Right lobe of liver (tissue), 6 donors: ENCODE results near the gene MTHFD1L. TPM values are rescaled to one million over a fixed set of nuclear protein-coding genes. Genes with fewer than 3 reads are reported as not detected.

Experiments
- ATAC-seq, 4 donors: fragments of 200-7000 bp; cut with Tn5 transposase; one replicate each; pipeline ENCODE4 v1.9.1; 2020; ENCODE audit warnings: mild to moderate bottlenecking in 4 of 4, moderate library complexity in 4 of 4
- DNase-seq, 3 donors: peaks; one replicate each; pipeline ENCODE4 v3.0.0-alpha.2; 2020
- H3K27ac ChIP-seq, 3 donors: fragments of 200-600 bp; one replicate each; pipeline ENCODE4 v1.8.0; 2022
- H3K27me3 ChIP-seq, 2 donors: fragments of 200-600 bp; one replicate each; pipeline ENCODE4 v1.8.0; 2022
- H3K36me3 ChIP-seq, 4 donors: fragments of 200-600 bp; sonication (generic) in 1 of 4; one replicate each; pipeline versions ENCODE4 v1.5.1 to v1.8.0; 2017 to 2022; ENCODE audit warnings: control low read depth in 1 of 4
- H3K4me1 ChIP-seq, 4 donors: fragments of 200-600 bp; sonication (generic) in 1 of 4; one replicate each; pipeline versions ENCODE4 v1.5.1 to v1.8.0; 2017 to 2022; ENCODE audit warnings: control low read depth in 1 of 4
- H3K4me3 ChIP-seq, 3 donors: fragments of 200-600 bp; one replicate each; pipeline ENCODE4 v1.8.0; 2022
- H3K9me3 ChIP-seq, 4 donors: fragments of 200-600 bp; sonication (generic) in 1 of 4; one replicate each; pipeline versions ENCODE4 v1.5.1 to v1.8.0; 2017 to 2022; ENCODE audit warnings: control low read depth in 1 of 4
- POLR2A ChIP-seq: fragments of 450-650 bp; IDR thresholded peaks from one replicate; pipeline ENCODE4 v1.6.1; 2017; ENCODE audit warnings: antibody characterized with exemption, mild to moderate bottlenecking
- WGBS: methylation state at CpG from one replicate; pipeline ENCODE4 v1.1.6; 2018; ENCODE audit warnings: low coverage, low lambda C conversion rate; ENCODE audit not compliant: insufficient coverage; ENCODE audit errors: missing lambda C conversion rate; 5-methylcytosine and 5-hydroxymethylcytosine counted together
- intact Hi-C, 2 donors: fragments of 100-400 bp; cut with DNase I; formaldehyde crosslinking; loops; one replicate each; pipeline versions ENCODE4 v1.11.2 to v1.14.1; 2022
- total RNA-seq, 6 experiments: library from RNA; depleted of rRNA in 2 of 6; stranded (reverse); fragments of >200 nt in 2 of 6; fragmentation: NEBNext Ultra II Directional in 3 of 6; extraction: Animal tissue kit (Norgen Biotek cat#: 25700) in 3 of 6; gene quantifications; one replicate each; pipeline versions ENCODE4 v1.1.0 to v1.2.4, GENCODE V29; 2016 to 2023
- TF ChIP-seq, protein P1 (sequence below), 4 donors: fragments of 200-600 bp in 3 of 4; fragments of 450-650 bp in 1 of 4; IDR thresholded peaks; one replicate each; pipeline versions ENCODE4 v1.5.1 to v1.8.0; 2016 to 2022; ENCODE audit warnings: antibody characterized with exemption in 4 of 4, mild to moderate bottlenecking in 2 of 4
- donor health status: DM: no; HTN: yes; CAD: no.
- donor health status: DM: no; HTN: no; CAD: no.
- donor health status: DM: no; HTN: no; CAD: no.
- donor health status: DM: no; HTN: yes; CAD: no.
- donor health status: DM: no; HTN: yes; CAD: no.

The MTHFD1L gene
- total RNA-seq, 6 experiments from 2014 or later, result 1.7 to 11.5 (median 4.9) TPM

DNA sequence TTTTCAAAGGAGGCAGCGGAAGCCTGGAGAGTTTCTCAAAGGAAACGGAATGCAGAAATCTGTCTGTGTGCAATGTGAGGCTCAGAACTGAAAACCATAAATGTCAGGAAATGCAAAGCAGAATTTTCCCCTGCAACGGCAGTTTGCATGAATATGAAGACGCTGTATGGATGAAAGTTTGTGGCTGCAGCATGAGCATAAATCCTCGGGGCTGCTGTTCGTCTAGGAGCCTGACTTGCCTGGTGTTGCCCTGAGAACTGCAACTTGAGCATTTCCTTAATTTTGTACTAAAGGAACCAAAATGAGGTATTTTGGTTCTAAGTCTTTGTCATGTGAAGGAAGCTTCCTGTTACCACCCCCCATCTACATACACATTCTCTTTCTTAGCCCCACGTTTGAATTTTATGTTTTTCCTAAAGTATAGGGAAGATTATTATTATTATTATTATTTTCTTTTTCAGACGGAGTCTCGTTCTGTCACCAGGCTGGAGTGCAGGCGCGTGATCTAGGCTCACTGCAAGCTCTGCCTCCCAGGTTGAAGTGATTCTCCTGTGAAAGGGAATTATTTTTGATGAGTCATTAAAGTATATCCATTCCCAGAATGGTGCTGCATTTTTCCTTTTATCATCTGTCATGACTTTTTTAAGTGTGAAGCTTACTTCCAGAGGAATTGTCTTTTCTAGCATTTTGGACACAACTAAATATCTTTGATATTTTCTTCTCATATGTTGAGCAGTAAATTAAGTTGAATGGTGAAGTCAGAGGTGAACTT lies 33.1 kb downstream of the MTHFD1L start:
- DNase-seq, result no peak
- H3K27ac ChIP-seq, result no peak overlapping the region
- ATAC-seq, result peak in 3 of 4 donors; percentile 8 to 55 (median 16)
- no peaks in the 10 kb centered on the region for H3K9me3 ChIP-seq
- 55% methylated on average over 9 of the region's 11 CpGs for WGBS
- H3K4me1 ChIP-seq, result no peaks in the 10 kb centered on the region
- intact Hi-C loops, result loop anchor here (10.0 kb wide), 2 partner anchors 116 to 436 kb away; no protein-coding TSS in a partner anchor
- no peak overlapping the region for H3K4me3 ChIP-seq
- TF ChIP-seq, protein P1, sequence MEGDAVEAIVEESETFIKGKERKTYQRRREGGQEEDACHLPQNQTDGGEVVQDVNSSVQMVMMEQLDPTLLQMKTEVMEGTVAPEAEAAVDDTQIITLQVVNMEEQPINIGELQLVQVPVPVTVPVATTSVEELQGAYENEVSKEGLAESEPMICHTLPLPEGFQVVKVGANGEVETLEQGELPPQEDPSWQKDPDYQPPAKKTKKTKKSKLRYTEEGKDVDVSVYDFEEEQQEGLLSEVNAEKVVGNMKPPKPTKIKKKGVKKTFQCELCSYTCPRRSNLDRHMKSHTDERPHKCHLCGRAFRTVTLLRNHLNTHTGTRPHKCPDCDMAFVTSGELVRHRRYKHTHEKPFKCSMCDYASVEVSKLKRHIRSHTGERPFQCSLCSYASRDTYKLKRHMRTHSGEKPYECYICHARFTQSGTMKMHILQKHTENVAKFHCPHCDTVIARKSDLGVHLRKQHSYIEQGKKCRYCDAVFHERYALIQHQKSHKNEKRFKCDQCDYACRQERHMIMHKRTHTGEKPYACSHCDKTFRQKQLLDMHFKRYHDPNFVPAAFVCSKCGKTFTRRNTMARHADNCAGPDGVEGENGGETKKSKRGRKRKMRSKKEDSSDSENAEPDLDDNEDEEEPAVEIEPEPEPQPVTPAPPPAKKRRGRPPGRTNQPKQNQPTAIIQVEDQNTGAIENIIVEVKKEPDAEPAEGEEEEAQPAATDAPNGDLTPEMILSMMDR (IDR thresholded peaks at IDR 0.05), result no peak
- no peak for TF ChIP-seq POLR2A
- no peaks in the 10 kb centered on the region for H3K27me3 ChIP-seq
- H3K36me3 ChIP-seq, result no peaks in the 10 kb centered on the region

DNA sequence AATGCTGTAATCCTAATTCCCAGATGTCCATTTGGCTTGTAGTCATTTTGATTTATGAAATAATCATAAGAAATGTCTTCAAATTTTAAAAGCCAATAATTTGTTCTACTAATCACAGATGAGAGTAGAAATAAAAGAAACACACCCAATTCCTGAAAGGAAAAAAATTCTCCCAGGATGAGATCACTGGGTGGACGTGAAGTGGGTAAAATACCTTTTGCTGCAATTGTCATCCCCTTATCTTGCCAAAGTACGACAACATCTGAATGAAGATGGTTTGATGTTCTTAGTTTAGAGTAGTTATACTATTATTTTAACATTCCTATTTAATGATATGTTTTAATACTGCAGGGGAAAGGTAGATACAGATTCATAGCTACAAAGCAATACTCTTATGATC lies 33.7 kb downstream of the MTHFD1L start:
- Histone ChIP-seq H3K27ac (no peak overlapping the region), H3K27me3 (no peaks in the 10 kb centered on the region), H3K4me1 (no peaks in the 10 kb centered on the region), H3K36me3 (no peaks in the 10 kb centered on the region), H3K4me3 (no peak overlapping the region), H3K9me3 (no peaks in the 10 kb centered on the region)
- ATAC-seq, result no peak
- intact Hi-C loops, result loop anchor here (10.0 kb wide), 2 partner anchors 116 to 436 kb away; no protein-coding TSS in a partner anchor
- DNase-seq, result no peak
- WGBS, result 87% methylated on average over 2 of the region's 2 CpGs
- TF ChIP-seq POLR2A, result no peak
- TF ChIP-seq, protein P1 (IDR thresholded peaks at IDR 0.05), result no peak

DNA sequence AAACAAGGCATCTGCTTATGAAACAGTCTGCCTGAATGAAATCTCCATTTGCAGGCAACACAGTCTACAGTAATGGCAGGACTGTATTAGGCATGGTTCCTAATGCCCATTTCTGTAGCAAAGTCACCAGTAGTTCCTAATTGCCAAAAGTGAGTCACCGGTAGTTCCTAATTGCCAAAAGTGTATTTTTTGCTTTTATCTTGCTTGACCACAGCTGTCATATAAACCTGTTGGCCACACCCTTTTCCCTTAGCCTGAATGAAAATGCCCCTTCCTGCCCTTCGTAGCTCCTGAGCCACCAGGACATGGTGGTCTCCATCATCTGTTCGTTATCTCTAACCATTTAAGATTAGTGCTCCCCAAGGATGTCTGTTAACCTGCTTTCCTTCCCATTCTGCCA lies 34.5 kb downstream of the MTHFD1L start:
- Histone ChIP-seq H3K36me3 (no peaks in the 10 kb centered on the region), H3K4me1 (no peaks in the 10 kb centered on the region), H3K27ac (no peak overlapping the region), H3K4me3 (no peak overlapping the region), H3K9me3 (no peaks in the 10 kb centered on the region), H3K27me3 (no peaks in the 10 kb centered on the region)
- intact Hi-C loops, result no loop called here
- DNase-seq, result no peak
- 71% methylated on average over 2 of the region's 3 CpGs for WGBS
- ATAC-seq, result no peak
- no peak for TF ChIP-seq POLR2A
- TF ChIP-seq, protein P1 (IDR thresholded peaks at IDR 0.05), result no peak

DNA sequence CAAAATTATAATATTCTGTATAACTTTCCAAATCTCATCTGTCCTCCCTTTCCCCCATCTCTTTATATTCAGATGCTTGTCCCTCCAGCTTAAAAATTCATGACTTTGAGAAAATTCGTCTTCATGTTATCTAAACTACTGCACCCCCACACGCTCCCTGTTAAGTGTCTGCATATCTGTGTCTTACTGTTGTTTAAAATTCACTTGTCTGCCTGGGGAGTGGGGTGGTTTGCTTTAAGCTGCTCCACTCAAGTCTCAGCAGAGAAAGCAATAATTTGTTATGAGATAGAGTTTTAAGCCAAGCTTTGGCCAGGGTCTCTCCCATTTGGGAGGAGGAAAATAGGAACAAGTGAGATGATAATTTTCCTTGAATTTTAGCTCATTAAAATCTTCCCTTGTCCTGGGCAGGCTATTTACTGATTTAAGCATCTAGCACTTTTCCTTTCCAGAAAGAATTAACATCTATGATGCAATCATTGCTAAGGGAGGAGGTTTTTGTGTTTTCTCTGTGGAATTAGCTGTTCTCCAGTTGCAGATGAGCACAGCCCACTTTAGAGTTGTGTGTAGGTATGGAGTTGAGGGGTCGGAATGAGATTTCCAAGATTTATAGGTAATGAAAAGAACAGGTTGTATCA lies 36.8 kb downstream of the MTHFD1L start:
- no peaks in the 10 kb centered on the region for H3K9me3 ChIP-seq
- no peaks in the 10 kb centered on the region for H3K27me3 ChIP-seq
- H3K4me3 ChIP-seq, result no peak overlapping the region
- H3K4me1 ChIP-seq, result no peaks in the 10 kb centered on the region
- no peak overlapping the region for H3K27ac ChIP-seq
- intact Hi-C loops, result no loop called here
- DNase-seq (no peak), ATAC-seq (no peak)
- TF ChIP-seq, protein P1 (IDR thresholded peaks at IDR 0.05), result no peak
- no peak for TF ChIP-seq POLR2A
- 84% methylated on average over 3 of the region's 3 CpGs for WGBS
- H3K36me3 ChIP-seq, result no peaks in the 10 kb centered on the region
